IMR-90 (cell line): ENCODE results near the gene SUV39H1. TPM values are rescaled to one million over a fixed set of nuclear protein-coding genes. Genes with fewer than 3 reads are reported as not detected.

Experiments
- ATAC-seq: fragments of 200-7000 bp; cut with Tn5 transposase; 2 replicates; pipeline ENCODE4 v1.9.1; 2020; ENCODE audit warnings: low read depth, mild to moderate bottlenecking, moderate library complexity
- BruUV-seq: library from RNA; stranded (reverse); fragments of 400-500 nt; replicated peaks from 2 replicates; lab custom pipeline; 2021; lab: Mats Ljungman, UMichigan
- CTCF ChIA-PET: fragments of 300-600 bp; formaldehyde crosslinking; extraction: SDS; loops from one replicate; lab custom pipeline; 2021; ENCODE audit warnings: antibody characterized with exemption; lab: Yijun Ruan, JAX
- POLR2A ChIA-PET: fragments of 300-600 bp; sonication (Branson Sonifier 250); formaldehyde crosslinking; loops from one replicate; lab custom pipeline; 2022; ENCODE audit warnings: antibody characterized with exemption; ENCODE audit not compliant: unreplicated experiment; lab: Charles Lee
- DNase-seq: peaks from one replicate; pipeline ENCODE4 v3.0.0; 2013
- H2AFZ ChIP-seq: replicated peaks from 2 replicates; pipeline ENCODE3; 2013; ENCODE audit warnings: low read length, mild to moderate bottlenecking; ENCODE audit not compliant: poor library complexity
- H2AK5ac ChIP-seq: 2 replicates; pipeline ENCODE4 v1.6.1; 2013; ENCODE audit warnings: low read depth, low read length, inconsistent platforms
- H2AK9ac ChIP-seq: replicated peaks from 2 replicates; pipeline ENCODE3; 2013; ENCODE audit warnings: mild to moderate bottlenecking, low read depth, low read length, moderate library complexity; ENCODE audit not compliant: poor library complexity
- H2BK120ac ChIP-seq: 2 replicates; pipeline ENCODE4 v1.6.1; 2013; ENCODE audit warnings: low read depth, low read length, inconsistent platforms
- H2BK15ac ChIP-seq: 3 replicates; pipeline ENCODE4 v1.6.1; 2013; ENCODE audit warnings: low read depth, low read length, inconsistent platforms
- H2BK20ac ChIP-seq: 2 replicates; pipeline ENCODE4 v1.6.1; 2013; ENCODE audit warnings: low read depth, mild to moderate bottlenecking, inconsistent platforms, low read length, moderate library complexity
- H2BK5ac ChIP-seq: 2 replicates; pipeline ENCODE4 v1.6.1; 2013; ENCODE audit warnings: mild to moderate bottlenecking, low read depth, low read length, inconsistent platforms; ENCODE audit not compliant: poor library complexity, severe bottlenecking
- H3K14ac ChIP-seq: replicated peaks from 2 replicates; pipeline ENCODE4 v1.6.1; 2013; ENCODE audit warnings: low read depth, low read length, inconsistent platforms
- H3K18ac ChIP-seq: 2 replicates; pipeline ENCODE4 v1.6.1; 2013; ENCODE audit warnings: low read depth, low read length, control low read depth
- H3K23ac ChIP-seq: 2 replicates; pipeline ENCODE4 v1.6.1; 2013; ENCODE audit warnings: low read depth, low read length, inconsistent platforms
- H3K27ac ChIP-seq: 2 replicates; pipeline ENCODE4 v1.5.1; 2013; ENCODE audit warnings: mild to moderate bottlenecking, control low read depth, low read length; ENCODE audit not compliant: insufficient read depth
- H3K27me3 ChIP-seq: 2 replicates; pipeline ENCODE4 v1.6.1; 2013; ENCODE audit warnings: low read length; ENCODE audit not compliant: control insufficient read depth, insufficient read depth
- H3K36me3 ChIP-seq: 2 replicates; pipeline ENCODE4 v1.6.1; 2013; ENCODE audit warnings: low read length, mixed read lengths; ENCODE audit not compliant: control insufficient read depth, insufficient read depth
- H3K4ac ChIP-seq: 2 replicates; pipeline ENCODE4 v1.6.1; 2013; ENCODE audit warnings: low read depth, low read length, inconsistent platforms
- H3K4me1 ChIP-seq: 2 replicates; pipeline ENCODE4 v1.6.1; 2013; ENCODE audit warnings: low read length, mixed read lengths; ENCODE audit not compliant: control insufficient read depth, insufficient read depth
- H3K4me2 ChIP-seq: 2 replicates; pipeline ENCODE4 v1.6.1; 2013; ENCODE audit warnings: low read depth, mild to moderate bottlenecking, control low read depth, low read length, moderate library complexity
- H3K4me3 ChIP-seq: 2 replicates; pipeline ENCODE4 v1.5.1; 2013; ENCODE audit warnings: low read depth, mild to moderate bottlenecking, control low read depth, low read length, moderate library complexity; ENCODE audit not compliant: insufficient read depth
- H3K56ac ChIP-seq: 2 replicates; pipeline ENCODE4 v1.6.1; 2013; ENCODE audit warnings: low read length, inconsistent platforms; ENCODE audit not compliant: insufficient read depth; ENCODE audit errors: extremely low read depth
- H3K79me1 ChIP-seq, 2 experiments: 2 replicates each; pipeline ENCODE4 v1.6.1; 2013; ENCODE audit warnings: low read length in 2 of 2, inconsistent platforms in 1 of 2, low read depth in 1 of 2
- H3K9ac ChIP-seq: 2 replicates; pipeline ENCODE4 v1.6.1; 2013; ENCODE audit warnings: low read depth, low read length, control low read depth
- H3K9me1 ChIP-seq: 2 replicates; pipeline ENCODE4 v1.6.1; 2013; ENCODE audit warnings: low read length, inconsistent platforms; ENCODE audit not compliant: insufficient read depth
- H3K9me3 ChIP-seq: 2 replicates; pipeline ENCODE4 v1.6.1; 2013; ENCODE audit warnings: low read length; ENCODE audit not compliant: control insufficient read depth, insufficient read depth
- H4K20me1 ChIP-seq: 2 replicates; pipeline ENCODE4 v1.6.1; 2013; ENCODE audit warnings: low read length, inconsistent platforms; ENCODE audit not compliant: insufficient read depth
- H4K5ac ChIP-seq: 2 replicates; pipeline ENCODE4 v1.6.1; 2013; ENCODE audit warnings: mild to moderate bottlenecking, low read depth, low read length, control low read depth
- H4K8ac ChIP-seq, 2 experiments: 2 replicates each; pipeline ENCODE4 v1.6.1; 2013; ENCODE audit warnings: low read depth in 2 of 2, low read length in 2 of 2, control low read depth in 1 of 2, inconsistent platforms in 1 of 2
- H4K91ac ChIP-seq: 2 replicates; pipeline ENCODE4 v1.6.1; 2013; ENCODE audit warnings: low read depth, low read length, inconsistent platforms; ENCODE audit not compliant: insufficient read depth
- CHD1 ChIP-seq: IDR thresholded peaks from 2 replicates; pipeline ENCODE4 v1.6.1; 2012; ENCODE audit warnings: low read depth, low read length, improper control_type of control experiment
- ELK1 ChIP-seq: fragments of 150-350 bp; IDR thresholded peaks from 2 replicates; pipeline ENCODE4 v1.6.1; 2016; ENCODE audit warnings: low read depth, mild to moderate bottlenecking, low read length, moderate library complexity, borderline replicate concordance
- POLR2A ChIP-seq: IDR thresholded peaks from 2 replicates; pipeline ENCODE4 v1.6.1; 2012; ENCODE audit warnings: mild to moderate bottlenecking, low read depth, low read length
- WGBS, 2 experiments: methylation state at CpG; one replicate each; pipeline versions ENCODE4 v1.1.5 to v1.1.7; 2013; ENCODE audit warnings: missing lambda C conversion rate in 2 of 2; ENCODE audit not compliant: insufficient read length in 1 of 2; ENCODE audit errors: extremely low coverage in 2 of 2; 5-methylcytosine and 5-hydroxymethylcytosine counted together
- dilution Hi-C: fragments of 300-500 bp; cut with HindIII; formaldehyde crosslinking; loops from one replicate; pipeline ENCODE4 v1.14.3; 2018; ENCODE audit warnings: low sequenced_read_pairs; ENCODE audit not compliant: unreplicated experiment
- in situ Hi-C: fragments of 300-500 bp; cut with MboI; formaldehyde crosslinking; loops from 3 replicates; pipeline ENCODE4 v1.14.3; 2019; ENCODE audit warnings: low sequenced_read_pairs, inconsistent platforms, mixed read lengths
- intact Hi-C: fragments of 100-400 bp; cut with micrococcal nuclease; formaldehyde crosslinking; loops from 2 replicates; pipeline ENCODE4 v1.10.0; 2022
- polyA plus RNA-seq, 3 experiments: library from polyadenylated mRNA; depleted of rRNA; stranded (reverse); fragments of >200 nt; gene quantifications; 2 replicates each; pipeline ENCODE4 v1.2.3, GENCODE V29; 2012; ENCODE audit warnings: low replicate concordance in 1 of 3
- total RNA-seq: library from RNA; depleted of rRNA; stranded (reverse); fragments of >200 nt; gene quantifications from 2 replicates; pipeline ENCODE4 v1.2.3, GENCODE V29; 2012

Gene SUV39H1
- total and polyA plus RNA-seq, 2 of the 4 experiments (the other 2 are of a cell fraction), result 6.6 to 8.6 TPM

- DNase-seq, result no peak
- no peak overlapping the region for H2BK5ac ChIP-seq
- no TSS peak for BruUV-seq
- no peaks in the 10 kb centered on the region for H3K9me1 ChIP-seq
- H3K4me1 ChIP-seq, result no peaks in the 10 kb centered on the region
- CTCF ChIA-PET, result no interaction called here
- no peak overlapping the region for H2BK120ac ChIP-seq
- no peak overlapping the region for H3K27ac ChIP-seq
- peaks cover 16% of the 10 kb centered on the region for H3K36me3 ChIP-seq
- no peak overlapping the region for H3K4ac ChIP-seq
- no peaks in the 10 kb centered on the region for H3K9me3 ChIP-seq
- no peak overlapping the region for H3K4me2 ChIP-seq
- H3K18ac ChIP-seq, result no peak overlapping the region
- H4K8ac ChIP-seq, result no peak overlapping the region
- dilution Hi-C loops, result no loop called here
- no peaks in the 10 kb centered on the region; the same call in 1 of the 2 replicates for H3K27me3 ChIP-seq
- H2AK9ac ChIP-seq, result no peak overlapping the region
- no peak overlapping the region for H3K23ac ChIP-seq
- no CpG with 5 or more reads among the region's 2 CpGs for WGBS, 2 experiments
- H3K9ac ChIP-seq, result no peak overlapping the region
- no peak overlapping the region for H3K14ac ChIP-seq
- H3K4me3 ChIP-seq, result no peak overlapping the region
- no peak overlapping the region for H4K91ac ChIP-seq
- intact Hi-C loops, result no loop called here
- no peak overlapping the region for H2AFZ ChIP-seq
- in situ Hi-C loops, result no loop called here
- no peak overlapping the region for H4K5ac ChIP-seq
- H3K79me1 ChIP-seq, result peaks cover 0 to 7% of the 10 kb centered on the region in 2 experiments; a peak in 3 of 4 replicates
- POLR2A ChIA-PET, result no interaction called here
- no peaks in the 10 kb centered on the region for H4K20me1 ChIP-seq
- H2BK20ac ChIP-seq, result no peak overlapping the region
- ATAC-seq, result no peak
- H3K56ac ChIP-seq, result no peak overlapping the region
- H2AK5ac ChIP-seq, result no peak overlapping the region
- TF ChIP-seq POLR2A, result no peak
- TF ChIP-seq CHD1, result no peak
- TF ChIP-seq ELK1, result no peak
- no peak overlapping the region for H2BK15ac ChIP-seq
These were observed 5.5 kb downstream of the SUV39H1 start for GRCh38 chrX:48702032-48702431.
